Activated CD4-positive, alpha-beta T cell treated with anti-CD3 and anti-CD28 coated beads for 24 hours (primary cell): ENCODE data around the gene COL11A2.
A peak's percentile ranks its signal among the peaks of the same experiment; 100 is the strongest.
"Not testable (repeated sequence)": the region's sequence is repeated elsewhere in the genome, so short reads cannot be mapped to it uniquely, and the experiment has no call there.

Source experiments
- DNase-seq, 2 donors: peaks; one replicate each; pipeline ENCODE4 v3.0.0-alpha.2; 2020; ENCODE audit warnings: low read depth in 2 of 2

COL11A2 gene

GRCh38 chr6:33156561-33156960 lies 35.7 kb downstream of the COL11A2 start:
- no peak for DNase-seq

- DNase-seq, result no peak
Observed at GRCh38 chr6:33154349-33154748, 37.9 kb downstream of the COL11A2 start.

- no peak for DNase-seq
Observed at GRCh38 chr6:33151050-33151449, 41.2 kb downstream of the COL11A2 start.

GRCh38 chr6:33150560-33150959 lies 41.7 kb downstream of the COL11A2 start:
- DNase-seq, result not testable (repeated sequence)

- no peak for DNase-seq
Observed at GRCh38 chr6:33147807-33148666, 44.2 kb downstream of the COL11A2 start.

- DNase-seq, result no peak
Observed at GRCh38 chr6:33144373-33144772, 47.9 kb downstream of the COL11A2 start.

GRCh38 chr6:33143113-33143770 lies 49.0 kb downstream of the COL11A2 start:
- DNase-seq, result no peak

GRCh38 chr6:33142501-33143070 lies 49.7 kb downstream of the COL11A2 start:
- DNase-seq, result no peak

- DNase-seq, result no peak
Observed at GRCh38 chr6:33140556-33140955, 51.7 kb downstream of the COL11A2 start.

GRCh38 chr6:33139596-33140206 lies 52.6 kb downstream of the COL11A2 start:
- no peak for DNase-seq

- no peak for DNase-seq
Observed at GRCh38 chr6:33136310-33136900, 55.9 kb downstream of the COL11A2 start.

GRCh38 chr6:33132081-33132524 lies 60.2 kb downstream of the COL11A2 start:
- DNase-seq, result no peak

- DNase-seq, result no peak
Observed at GRCh38 chr6:33128318-33128717, 63.9 kb downstream of the COL11A2 start.

- peak; percentile 38 to 65 for DNase-seq
Observed at GRCh38 chr6:33126101-33126714, 66.1 kb downstream of the COL11A2 start.

GRCh38 chr6:33124947-33125346 lies 67.3 kb downstream of the COL11A2 start:
- DNase-seq, result no peak

GRCh38 chr6:33124525-33124901 lies 67.8 kb downstream of the COL11A2 start:
- no peak for DNase-seq

- DNase-seq, result no peak
Observed at GRCh38 chr6:33123732-33124524, 68.3 kb downstream of the COL11A2 start.

- DNase-seq, result no peak
Observed at GRCh38 chr6:33123181-33123580, 69.1 kb downstream of the COL11A2 start.

- DNase-seq, result no peak
Observed at GRCh38 chr6:33120001-33120400, 72.3 kb downstream of the COL11A2 start.

GRCh38 chr6:33118525-33119123 lies 73.6 kb downstream of the COL11A2 start:
- DNase-seq, result peak in 1 of 2 donors; percentile 28
